GM12892 (cell line): Measurements from ENCODE around the gene GUCA2A.

ENCODE experiments used
- DNase-seq: peaks from one replicate; pipeline ENCODE4 v3.0.0; 2011; ENCODE audit not compliant: insufficient read length
- FAIRE-seq: peaks from 2 replicates; lab custom pipeline; 2011; peaks lifted over from hg19 to GRCh38; lab: Jason Lieb, UNC
- POLR2A ChIP-seq: IDR thresholded peaks from 2 replicates; pipeline ENCODE4 v1.6.1; 2011; ENCODE audit warnings: low read depth, low read length, control low read depth
- POLR2AphosphoS5 ChIP-seq: IDR thresholded peaks from 2 replicates; pipeline ENCODE4 v1.6.1; 2011; ENCODE audit warnings: low read depth, low read length, control low read depth
- TAF1 ChIP-seq: IDR thresholded peaks from 2 replicates; pipeline ENCODE4 v1.6.1; 2011; ENCODE audit warnings: low read depth, mild to moderate bottlenecking, control low read depth, low read length, borderline replicate concordance

Gene GUCA2A

GRCh38 chr1:42139444-42139843 is 25.1 kb downstream of the GUCA2A start:
- DNase-seq (no peak), FAIRE-seq (no peak)
- TF ChIP-seq POLR2A (no peak), TAF1 (no peak), POLR2AphosphoS5 (no peak)

GRCh38 chr1:42138586-42138985 is 26.0 kb downstream of the GUCA2A start:
- TF ChIP-seq POLR2AphosphoS5, result no peak
- no peak for TF ChIP-seq POLR2A
- TF ChIP-seq TAF1, result no peak
- DNase-seq, result no peak
- no peak for FAIRE-seq

GRCh38 chr1:42137766-42138165 is 26.8 kb downstream of the GUCA2A start:
- TF ChIP-seq TAF1 (no peak), POLR2A (no peak), POLR2AphosphoS5 (no peak)
- FAIRE-seq, result no peak
- DNase-seq, result no peak

- TF ChIP-seq POLR2A (no peak), TAF1 (no peak)
- DNase-seq, result no peak
- FAIRE-seq, result no peak
Measured at GRCh38 chr1:42136466-42136865, 28.1 kb downstream of the GUCA2A start.

GRCh38 chr1:42135426-42135825 is 29.1 kb downstream of the GUCA2A start:
- TF ChIP-seq POLR2AphosphoS5 (no peak), TAF1 (no peak), POLR2A (no peak)
- no peak for DNase-seq

GRCh38 chr1:42133809-42134526 is 30.6 kb downstream of the GUCA2A start:
- TF ChIP-seq TAF1 (no peak), POLR2AphosphoS5 (no peak), POLR2A (no peak)
- DNase-seq (no peak), FAIRE-seq (no peak)

More at GRCh38 chr1:42135426-42135825, 29.1 kb downstream of the GUCA2A start:
- no peak for FAIRE-seq

- FAIRE-seq, result no peak
Measured at GRCh38 chr1:42133390-42133789, 31.2 kb downstream of the GUCA2A start.

GRCh38 chr1:42130061-42130660 is 34.4 kb downstream of the GUCA2A start:
- TF ChIP-seq TAF1, result no peak
- FAIRE-seq (no peak), DNase-seq (no peak)

More at GRCh38 chr1:42133390-42133789, 31.2 kb downstream of the GUCA2A start:
- DNase-seq, result no peak
- TF ChIP-seq POLR2A (no peak), POLR2AphosphoS5 (no peak), TAF1 (no peak)

GRCh38 chr1:42128964-42129363 is 35.6 kb downstream of the GUCA2A start:
- TF ChIP-seq TAF1, result no peak
- TF ChIP-seq POLR2AphosphoS5, result no peak
- TF ChIP-seq POLR2A, result no peak
- FAIRE-seq (no peak), DNase-seq (no peak)

- DNase-seq (no peak), FAIRE-seq (no peak)
- TF ChIP-seq POLR2AphosphoS5 (no peak), POLR2A (no peak), TAF1 (no peak)
Measured at GRCh38 chr1:42128499-42128898, 36.0 kb downstream of the GUCA2A start.

GRCh38 chr1:42127767-42128166 is 36.8 kb downstream of the GUCA2A start:
- no peak for FAIRE-seq

GRCh38 chr1:42125552-42125951 is 39.0 kb downstream of the GUCA2A start:
- DNase-seq, result no peak
- TF ChIP-seq POLR2A, result no peak
- no peak for TF ChIP-seq POLR2AphosphoS5
- no peak for TF ChIP-seq TAF1
- no peak for FAIRE-seq

More at GRCh38 chr1:42127767-42128166, 36.8 kb downstream of the GUCA2A start:
- no peak for TF ChIP-seq TAF1
- TF ChIP-seq POLR2AphosphoS5, result no peak
- TF ChIP-seq POLR2A, result no peak
- no peak for DNase-seq
